ENCODE data around the gene TTLL6. TPM values are rescaled to one million over a fixed set of nuclear protein-coding genes. Genes with fewer than 3 reads are reported as not detected.

Gene TTLL6
- total RNA-seq, 1 donor from 2014 or later: 17.4 TPM

DNA sequence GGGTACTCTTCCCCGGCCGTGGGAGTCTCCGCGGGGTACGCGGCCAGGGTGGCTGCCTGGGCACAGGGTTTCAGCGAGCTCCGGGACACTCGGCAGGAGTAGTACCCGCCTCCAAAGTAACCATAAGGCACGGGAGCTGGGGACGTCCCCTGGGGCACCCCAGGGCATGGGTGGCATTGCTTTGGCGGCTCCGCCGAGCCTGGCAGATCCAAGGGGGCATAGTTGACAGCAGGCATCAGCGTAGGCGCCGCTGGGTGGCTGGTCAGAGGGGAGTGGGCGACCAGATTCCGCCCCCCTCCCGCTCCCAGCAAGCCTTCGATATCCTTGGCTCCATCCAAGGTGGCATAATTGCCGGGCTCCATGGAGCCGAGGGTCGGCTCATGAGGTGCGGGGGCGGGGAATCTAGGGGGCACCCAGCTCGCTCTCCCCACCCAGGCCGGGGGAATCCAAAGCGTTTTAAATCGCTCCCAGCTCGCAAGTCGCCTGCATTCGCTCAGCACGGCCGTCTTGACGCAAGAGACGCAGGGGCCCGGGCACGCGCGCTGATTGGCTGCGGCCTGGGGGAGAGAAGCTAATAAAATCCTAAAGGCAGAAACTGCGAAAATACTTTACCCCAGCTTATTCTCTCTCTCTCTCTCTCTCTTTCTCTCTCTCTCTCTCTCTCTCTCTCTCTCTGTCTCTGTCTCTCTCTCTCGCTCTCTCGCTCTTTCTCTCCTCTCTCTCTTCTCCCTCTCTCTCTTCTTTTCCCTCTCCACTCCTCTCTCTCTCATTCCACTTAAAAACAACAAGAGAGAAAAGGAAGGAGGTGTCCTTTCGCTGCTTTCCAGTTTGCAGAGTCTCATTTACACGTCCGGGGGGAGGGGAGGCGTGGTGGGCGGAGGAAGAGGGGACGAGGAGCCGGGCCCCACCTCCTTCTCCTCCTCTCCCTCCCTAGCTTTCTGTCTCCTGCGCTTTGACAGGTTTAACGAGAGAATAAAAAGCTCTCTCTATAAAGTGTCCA is 88.5 kb downstream of the TTLL6 start, which contains the start of gene HOXB13:
HOXB13 (minus strand) TSS at position 519 of the 1,000 bp plus-strand sequence; CDS start at position 362, 157 bp downstream.
- Mint-ChIP-seq H3K36me3 (peaks cover 3% of the 10 kb centered on the region), H3K4me3 (no peak within 1 kb of the TSS), H3K27ac (no peak within 1 kb of the TSS), H3K27me3 (ENCODE audit: insufficient read depth, low read depth) (peaks cover 96% of the 10 kb centered on the region), H3K4me1 (peaks cover 2% of the 10 kb centered on the region), H3K9me3 (peaks cover 13% of the 10 kb centered on the region)
- Histone ChIP-seq H3K27ac (no peak within 1 kb of the TSS), H3F3A (ENCODE audit: low read depth) (peaks cover 4% of the 10 kb centered on the region), H2AFZ (replicated peaks) (no peak within 1 kb of the TSS), H3K27me3 (peaks cover 100% of the 10 kb centered on the region), H3K4me3 (peak within 1 kb of the TSS; percentile 22), H3K9ac (no peak within 1 kb of the TSS), H4K20me1 (ENCODE audit: low read depth) (peaks cover 82% of the 10 kb centered on the region), H3K4me1 (no peaks in the 10 kb centered on the region), H3K36me3 (no peaks in the 10 kb centered on the region), H3K4me2 (peak within 1 kb of the TSS; percentile 62), H3K9me3 (ENCODE audit: low read depth) (no peaks in the 10 kb centered on the region), H3K79me2 (ENCODE audit: low read depth) (no peaks in the 10 kb centered on the region)
- TF ChIP-seq, protein P1, sequence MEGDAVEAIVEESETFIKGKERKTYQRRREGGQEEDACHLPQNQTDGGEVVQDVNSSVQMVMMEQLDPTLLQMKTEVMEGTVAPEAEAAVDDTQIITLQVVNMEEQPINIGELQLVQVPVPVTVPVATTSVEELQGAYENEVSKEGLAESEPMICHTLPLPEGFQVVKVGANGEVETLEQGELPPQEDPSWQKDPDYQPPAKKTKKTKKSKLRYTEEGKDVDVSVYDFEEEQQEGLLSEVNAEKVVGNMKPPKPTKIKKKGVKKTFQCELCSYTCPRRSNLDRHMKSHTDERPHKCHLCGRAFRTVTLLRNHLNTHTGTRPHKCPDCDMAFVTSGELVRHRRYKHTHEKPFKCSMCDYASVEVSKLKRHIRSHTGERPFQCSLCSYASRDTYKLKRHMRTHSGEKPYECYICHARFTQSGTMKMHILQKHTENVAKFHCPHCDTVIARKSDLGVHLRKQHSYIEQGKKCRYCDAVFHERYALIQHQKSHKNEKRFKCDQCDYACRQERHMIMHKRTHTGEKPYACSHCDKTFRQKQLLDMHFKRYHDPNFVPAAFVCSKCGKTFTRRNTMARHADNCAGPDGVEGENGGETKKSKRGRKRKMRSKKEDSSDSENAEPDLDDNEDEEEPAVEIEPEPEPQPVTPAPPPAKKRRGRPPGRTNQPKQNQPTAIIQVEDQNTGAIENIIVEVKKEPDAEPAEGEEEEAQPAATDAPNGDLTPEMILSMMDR (IDR thresholded peaks at IDR 0.05): no peak
- TF ChIP-seq EZH2phosphoT487 (IDR thresholded peaks at IDR 0.05) (peak; percentile 86), EZH2 (IDR thresholded peaks at IDR 0.05) (peak; percentile 89)
- peak; percentile 74 for DNase-seq (ENCODE audit: low spot score)

DNA sequence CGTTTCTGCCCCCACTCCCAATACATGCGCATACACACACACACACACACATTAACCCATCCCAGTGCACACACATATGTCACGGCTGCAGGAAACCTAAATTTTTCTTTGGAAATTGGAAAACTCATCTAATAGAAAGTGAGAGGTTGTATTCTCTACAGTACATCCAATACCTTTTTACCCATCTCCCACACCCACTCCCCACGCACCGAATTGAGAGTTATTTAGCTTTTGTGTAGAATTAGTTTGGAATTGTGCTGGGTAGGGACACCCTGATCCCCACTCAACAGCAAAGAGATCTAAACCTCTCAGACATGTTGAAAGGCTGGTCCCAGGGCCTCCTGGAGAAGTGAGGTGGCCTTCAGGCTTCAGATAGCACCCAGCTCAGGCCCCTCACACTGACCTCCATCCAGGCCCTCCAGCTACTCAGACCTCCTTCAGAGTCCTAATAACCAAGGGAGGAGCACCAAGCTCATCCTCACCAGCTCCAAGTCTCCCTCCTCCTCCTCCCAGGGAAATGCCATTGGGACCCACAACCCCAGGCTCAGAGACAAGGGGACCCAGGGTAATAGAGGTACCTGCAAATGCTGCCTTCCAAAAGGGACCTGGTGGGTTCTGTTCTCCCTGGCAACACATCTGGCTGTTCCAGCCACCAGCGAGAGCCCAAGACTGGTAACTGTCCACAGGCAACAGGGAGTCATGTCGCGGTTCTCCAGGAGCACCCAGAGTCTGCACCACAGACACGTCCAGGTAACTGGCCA is 89.4 kb downstream of the TTLL6 start:
- TF ChIP-seq EZH2phosphoT487 (IDR thresholded peaks at IDR 0.05) (no peak), EZH2 (IDR thresholded peaks at IDR 0.05) (no peak)
- TF ChIP-seq, protein P1 (IDR thresholded peaks at IDR 0.05): no peak
- Histone ChIP-seq H3K27me3 (peaks cover 100% of the 10 kb centered on the region), H3K9me3 (ENCODE audit: low read depth) (no peaks in the 10 kb centered on the region), H3K4me2 (no peak overlapping the region), H2AFZ (replicated peaks) (no peak overlapping the region), H3K79me2 (ENCODE audit: low read depth) (no peaks in the 10 kb centered on the region), H3K36me3 (no peaks in the 10 kb centered on the region), H3K4me3 (no peak overlapping the region), H3K4me1 (no peaks in the 10 kb centered on the region), H4K20me1 (ENCODE audit: low read depth) (peaks cover 82% of the 10 kb centered on the region), H3K27ac (no peak overlapping the region), H3F3A (ENCODE audit: low read depth) (peaks cover 7% of the 10 kb centered on the region), H3K9ac (no peak overlapping the region)
- Mint-ChIP-seq H3K27me3 (ENCODE audit: insufficient read depth, low read depth) (peaks cover 98% of the 10 kb centered on the region), H3K27ac (no peak overlapping the region), H3K4me1 (peaks cover 2% of the 10 kb centered on the region), H3K4me3 (no peak overlapping the region), H3K36me3 (peaks cover 3% of the 10 kb centered on the region), H3K9me3 (peaks cover 13% of the 10 kb centered on the region)
- no peak for DNase-seq (ENCODE audit: low spot score)

DNA sequence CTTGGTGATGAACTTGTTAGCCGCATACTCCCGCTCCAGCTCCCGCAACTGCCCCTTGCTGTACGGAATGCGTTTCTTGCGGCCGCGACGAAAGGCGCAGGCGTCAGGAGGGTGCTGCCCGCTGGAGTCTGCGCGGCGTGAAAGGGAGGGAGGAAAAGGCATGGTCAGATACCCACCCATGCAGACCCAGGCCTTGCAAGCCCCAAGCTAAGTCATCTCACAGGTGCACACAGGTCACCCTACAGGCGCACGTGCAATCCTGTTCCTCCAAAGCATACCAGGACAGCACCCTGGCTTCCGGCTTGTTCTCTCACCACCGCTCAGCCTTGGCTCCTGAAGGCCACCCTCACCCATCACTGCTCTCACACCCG is 90.1 kb downstream of the TTLL6 start:
- Histone ChIP-seq H4K20me1 (ENCODE audit: low read depth) (peaks cover 82% of the 10 kb centered on the region), H2AFZ (replicated peaks) (no peak overlapping the region), H3K4me1 (no peaks in the 10 kb centered on the region), H3K79me2 (ENCODE audit: low read depth) (no peaks in the 10 kb centered on the region), H3K4me2 (no peak overlapping the region), H3K9ac (no peak overlapping the region), H3K27ac (no peak overlapping the region), H3K9me3 (ENCODE audit: low read depth) (no peaks in the 10 kb centered on the region), H3F3A (ENCODE audit: low read depth) (peaks cover 7% of the 10 kb centered on the region), H3K27me3 (peaks cover 100% of the 10 kb centered on the region), H3K4me3 (no peak overlapping the region), H3K36me3 (no peaks in the 10 kb centered on the region)
- TF ChIP-seq EZH2 (IDR thresholded peaks at IDR 0.05) (peak; percentile 52), EZH2phosphoT487 (IDR thresholded peaks at IDR 0.05) (no peak)
- Mint-ChIP-seq H3K9me3 (peaks cover 13% of the 10 kb centered on the region), H3K27ac (no peak overlapping the region), H3K4me3 (no peak overlapping the region), H3K4me1 (peaks cover 2% of the 10 kb centered on the region), H3K36me3 (peaks cover 3% of the 10 kb centered on the region), H3K27me3 (ENCODE audit: insufficient read depth, low read depth) (peaks cover 98% of the 10 kb centered on the region)
- DNase-seq (ENCODE audit: low spot score): no peak
